ENCODE results near the gene P2RX4. TPM values are rescaled to one million over a fixed set of nuclear protein-coding genes. Genes with fewer than 3 reads are reported as not detected.

P2RX4 gene
- total RNA-seq, 2 donors from 2014 or later, result 63.2 to 103 TPM

GRCh38 chr12:121261398-121261797, 51.5 kb downstream of the P2RX4 start:
- Histone ChIP-seq H3K4me3 (no peak overlapping the region), H3K27ac (no peak overlapping the region), H3K36me3 (peaks cover 0 to 6% of the 10 kb centered on the region in 2 donors), H3K9me3 (no peaks in the 10 kb centered on the region), H3K4me1 (replicated peaks) (no peaks in the 10 kb centered on the region), H3K27me3 (replicated peaks; ENCODE audit: insufficient read depth) (no peaks in the 10 kb centered on the region)
- TF ChIP-seq, protein P1, sequence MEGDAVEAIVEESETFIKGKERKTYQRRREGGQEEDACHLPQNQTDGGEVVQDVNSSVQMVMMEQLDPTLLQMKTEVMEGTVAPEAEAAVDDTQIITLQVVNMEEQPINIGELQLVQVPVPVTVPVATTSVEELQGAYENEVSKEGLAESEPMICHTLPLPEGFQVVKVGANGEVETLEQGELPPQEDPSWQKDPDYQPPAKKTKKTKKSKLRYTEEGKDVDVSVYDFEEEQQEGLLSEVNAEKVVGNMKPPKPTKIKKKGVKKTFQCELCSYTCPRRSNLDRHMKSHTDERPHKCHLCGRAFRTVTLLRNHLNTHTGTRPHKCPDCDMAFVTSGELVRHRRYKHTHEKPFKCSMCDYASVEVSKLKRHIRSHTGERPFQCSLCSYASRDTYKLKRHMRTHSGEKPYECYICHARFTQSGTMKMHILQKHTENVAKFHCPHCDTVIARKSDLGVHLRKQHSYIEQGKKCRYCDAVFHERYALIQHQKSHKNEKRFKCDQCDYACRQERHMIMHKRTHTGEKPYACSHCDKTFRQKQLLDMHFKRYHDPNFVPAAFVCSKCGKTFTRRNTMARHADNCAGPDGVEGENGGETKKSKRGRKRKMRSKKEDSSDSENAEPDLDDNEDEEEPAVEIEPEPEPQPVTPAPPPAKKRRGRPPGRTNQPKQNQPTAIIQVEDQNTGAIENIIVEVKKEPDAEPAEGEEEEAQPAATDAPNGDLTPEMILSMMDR (IDR thresholded peaks at IDR 0.05), result no peak
- TF ChIP-seq POLR2A (IDR thresholded peaks at IDR 0.05) (no peak), POLR2AphosphoS5 (IDR thresholded peaks at IDR 0.05) (no peak)
- 88% methylated on average over 6 of the region's 6 CpGs for WGBS
- intact Hi-C loops (cut with DNase I), result no loop called here
- no peak for DNase-seq (ENCODE audit: low spot score)

DNA sequence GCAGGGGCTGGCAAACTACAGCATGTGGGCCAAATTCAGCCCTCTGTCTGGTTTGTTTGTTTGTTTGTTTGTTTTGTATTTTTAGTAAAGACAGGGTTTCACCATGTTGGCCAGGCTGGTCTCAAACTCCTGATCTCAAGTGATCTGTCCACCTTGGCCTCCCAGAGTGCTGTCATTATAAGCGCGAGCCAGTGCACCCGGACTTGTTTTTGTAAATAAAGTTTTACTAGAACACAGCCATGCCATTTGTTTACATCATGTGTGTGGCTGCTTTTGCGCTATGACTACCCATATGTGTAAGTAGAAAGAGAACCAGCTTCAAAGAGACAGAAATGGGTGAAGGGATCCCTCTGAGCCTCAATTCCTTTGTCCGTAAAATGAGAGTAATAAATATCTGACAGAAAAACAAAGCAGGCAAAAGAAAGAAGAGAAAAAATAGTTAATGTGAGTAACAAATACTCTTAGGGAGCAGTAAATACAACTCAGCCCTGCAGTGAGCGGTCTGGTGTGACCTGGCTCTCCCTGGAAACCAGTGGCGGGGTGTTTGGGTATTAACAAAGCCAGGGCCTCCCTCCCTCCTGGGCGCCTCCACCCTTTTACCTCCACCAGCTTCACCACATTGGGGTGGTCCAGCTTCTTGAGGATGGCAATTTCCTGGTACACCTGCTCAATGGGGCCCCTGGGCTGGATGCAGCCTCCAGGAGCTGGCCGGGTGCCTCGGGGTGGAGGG, 53.4 kb downstream of the P2RX4 start:
- peaks cover 0 to 6% of the 10 kb centered on the region in 2 donors for H3K36me3 ChIP-seq
- no peaks in the 10 kb centered on the region for H3K4me1 ChIP-seq (replicated peaks)
- intact Hi-C loops (cut with DNase I), result no loop called here
- H3K27ac ChIP-seq, result no peak overlapping the region
- H3K9me3 ChIP-seq, result no peaks in the 10 kb centered on the region
- no peaks in the 10 kb centered on the region for H3K27me3 ChIP-seq (replicated peaks; ENCODE audit: insufficient read depth)
- 94% methylated on average over 10 of the region's 10 CpGs for WGBS
- H3K4me3 ChIP-seq, result no peak overlapping the region
- no peak for TF ChIP-seq POLR2AphosphoS5 (IDR thresholded peaks at IDR 0.05)
- TF ChIP-seq POLR2A (IDR thresholded peaks at IDR 0.05), result no peak
- no peak for DNase-seq (ENCODE audit: low spot score)

GRCh38 chr12:121264135-121264534, 54.2 kb downstream of the P2RX4 start:
- TF ChIP-seq, protein P1 (IDR thresholded peaks at IDR 0.05), result no peak
- TF ChIP-seq POLR2AphosphoS5 (IDR thresholded peaks at IDR 0.05) (no peak), POLR2A (IDR thresholded peaks at IDR 0.05) (no peak)
- Histone ChIP-seq H3K9me3 (no peaks in the 10 kb centered on the region), H3K36me3 (peaks cover 0 to 6% of the 10 kb centered on the region in 2 donors), H3K27ac (no peak overlapping the region), H3K4me1 (replicated peaks) (no peaks in the 10 kb centered on the region), H3K27me3 (replicated peaks; ENCODE audit: insufficient read depth) (no peaks in the 10 kb centered on the region), H3K4me3 (no peak overlapping the region)
- 89% methylated on average over 8 of the region's 8 CpGs for WGBS
- DNase-seq (ENCODE audit: low spot score), result no peak
- intact Hi-C loops (cut with DNase I), result no loop called here

DNA sequence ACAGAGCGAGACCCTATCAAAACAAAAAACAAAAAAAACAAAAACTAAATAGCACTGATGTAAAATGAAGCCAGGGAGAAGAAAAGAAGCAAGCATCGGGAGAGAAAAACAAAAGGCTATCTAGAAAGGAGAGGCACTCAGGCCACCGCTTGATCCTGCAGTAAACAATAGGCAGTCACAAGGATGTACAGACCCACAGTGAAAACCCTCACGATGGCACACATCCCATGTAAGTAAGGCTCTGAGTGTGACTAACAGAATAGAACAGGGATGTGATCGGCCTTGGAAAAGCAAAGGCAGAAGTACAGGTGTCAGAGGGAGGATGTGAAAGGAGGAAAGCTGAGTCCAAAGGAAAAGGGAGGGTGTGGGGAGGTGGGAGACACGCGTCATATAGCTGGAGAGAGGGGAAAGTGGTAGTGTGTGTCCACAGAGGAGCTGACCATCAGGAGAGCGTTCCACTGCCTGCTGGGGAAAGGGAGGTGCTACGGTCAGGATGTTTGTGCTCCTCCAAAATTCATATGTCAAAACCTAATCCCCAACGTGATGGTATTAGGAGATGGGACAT, 55.1 kb downstream of the P2RX4 start:
- intact Hi-C loops (cut with DNase I), result no loop called here
- no peaks in the 10 kb centered on the region for H3K9me3 ChIP-seq
- H3K4me1 ChIP-seq (replicated peaks), result no peaks in the 10 kb centered on the region
- no peak overlapping the region for H3K27ac ChIP-seq
- no peak overlapping the region for H3K4me3 ChIP-seq
- WGBS, result 89% methylated on average over 10 of the region's 10 CpGs
- TF ChIP-seq POLR2A (IDR thresholded peaks at IDR 0.05) (no peak), POLR2AphosphoS5 (IDR thresholded peaks at IDR 0.05) (no peak)
- TF ChIP-seq, protein P1 (IDR thresholded peaks at IDR 0.05), result no peak
- DNase-seq (ENCODE audit: low spot score), result no peak
- peaks cover 0 to 4% of the 10 kb centered on the region in 2 donors for H3K36me3 ChIP-seq
- no peaks in the 10 kb centered on the region for H3K27me3 ChIP-seq (replicated peaks; ENCODE audit: insufficient read depth)

- 100% methylated on average over 1 of the region's 1 CpG for WGBS
- TF ChIP-seq POLR2A (IDR thresholded peaks at IDR 0.05), result no peak
- TF ChIP-seq, protein P1 (IDR thresholded peaks at IDR 0.05), result no peak
- no peak for TF ChIP-seq POLR2AphosphoS5 (IDR thresholded peaks at IDR 0.05)
- Histone ChIP-seq H3K27ac (no peak overlapping the region), H3K9me3 (no peaks in the 10 kb centered on the region), H3K4me1 (replicated peaks) (no peaks in the 10 kb centered on the region), H3K36me3 (no peaks in the 10 kb centered on the region), H3K4me3 (no peak overlapping the region), H3K27me3 (replicated peaks; ENCODE audit: insufficient read depth) (no peaks in the 10 kb centered on the region)
- intact Hi-C loops (cut with DNase I), result no loop called here
- no peak for DNase-seq (ENCODE audit: low spot score)
These were observed 57.9 kb downstream of the P2RX4 start for GRCh38 chr12:121267822-121268221.
